Measurements from ENCODE around the gene KRTAP4-5.
A peak's percentile ranks its signal among the peaks of the same experiment; 100 is the strongest.
"Not testable (repeated sequence)": the region's sequence is repeated elsewhere in the genome, so short reads cannot be mapped to it uniquely, and the experiment has no call there.

KRTAP4-5 gene

DNA sequence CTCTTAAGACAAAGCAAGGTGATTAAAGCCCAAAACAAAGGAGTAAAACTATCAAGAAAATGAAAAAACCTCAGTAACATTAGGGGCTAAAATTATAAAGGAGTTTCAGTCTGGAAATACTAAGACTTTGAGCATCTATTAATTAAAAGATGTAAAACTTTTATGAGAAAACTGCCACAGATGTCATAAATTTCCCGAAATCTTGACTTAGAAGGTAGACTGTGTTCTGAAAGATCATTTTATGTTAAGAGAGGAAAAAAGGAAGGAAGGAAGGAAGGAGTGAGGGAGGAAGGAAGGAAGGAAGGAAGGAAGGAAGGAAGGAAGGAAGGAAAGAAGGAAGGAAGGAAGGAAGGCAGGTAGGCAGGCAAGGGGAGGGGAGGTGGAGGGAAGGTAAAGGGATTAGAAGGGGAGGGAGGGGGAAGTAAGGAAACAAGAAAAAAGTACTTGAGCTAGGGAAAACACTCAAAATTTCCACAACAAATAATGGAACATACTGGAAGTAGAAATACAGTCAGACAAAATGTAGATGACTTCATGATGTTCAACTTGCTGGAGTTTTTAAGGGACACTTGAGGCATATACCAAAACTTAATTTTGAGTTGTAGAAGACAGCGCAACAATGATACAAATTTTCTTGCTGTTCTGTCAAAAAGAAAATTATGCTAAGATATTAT is 2.0 kb downstream of the KRTAP4-5 start:
- DNase-seq (ENCODE audit: low read depth), result no peak

DNA sequence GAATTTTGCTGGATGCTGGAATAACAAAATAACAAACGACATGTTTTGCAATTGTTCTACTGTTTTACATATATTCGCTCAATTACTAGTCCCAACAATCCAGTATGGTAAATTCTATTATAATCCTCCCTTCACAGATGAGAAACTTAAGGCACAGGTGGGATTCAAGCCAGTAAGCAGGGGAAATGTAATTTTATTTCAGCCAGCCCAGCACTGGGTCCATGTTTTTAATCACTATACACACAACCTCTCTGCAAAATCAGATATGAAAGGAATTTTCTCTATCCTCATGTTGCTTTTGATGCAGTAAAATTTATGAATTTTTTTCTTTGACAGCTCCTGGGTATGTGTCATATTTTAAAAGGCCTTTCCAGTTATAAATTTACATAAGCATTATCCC is 4.4 kb downstream of the KRTAP4-5 start:
- DNase-seq (ENCODE audit: low read depth), result no peak

DNA sequence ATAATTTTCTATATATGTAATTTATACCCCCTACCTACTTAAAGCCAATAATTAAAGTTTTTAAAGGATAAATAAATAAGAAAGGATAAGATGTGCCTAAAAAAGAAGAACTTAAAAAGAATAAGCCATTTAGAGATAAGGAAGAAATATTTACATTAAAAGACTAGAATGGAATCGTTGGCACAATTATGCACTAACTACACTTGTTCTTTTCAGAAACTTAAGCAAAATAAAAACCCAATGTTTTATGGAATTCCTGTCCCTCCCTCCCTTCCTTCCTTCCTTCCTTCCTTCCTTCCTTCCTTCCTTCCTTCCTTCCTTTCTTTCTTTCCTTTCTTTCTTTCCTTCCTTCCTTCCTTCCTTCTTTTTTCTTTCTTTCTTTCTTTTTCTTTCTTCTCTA is 4.8 kb downstream of the KRTAP4-5 start:
- DNase-seq (ENCODE audit: low read depth), result no peak

DNA sequence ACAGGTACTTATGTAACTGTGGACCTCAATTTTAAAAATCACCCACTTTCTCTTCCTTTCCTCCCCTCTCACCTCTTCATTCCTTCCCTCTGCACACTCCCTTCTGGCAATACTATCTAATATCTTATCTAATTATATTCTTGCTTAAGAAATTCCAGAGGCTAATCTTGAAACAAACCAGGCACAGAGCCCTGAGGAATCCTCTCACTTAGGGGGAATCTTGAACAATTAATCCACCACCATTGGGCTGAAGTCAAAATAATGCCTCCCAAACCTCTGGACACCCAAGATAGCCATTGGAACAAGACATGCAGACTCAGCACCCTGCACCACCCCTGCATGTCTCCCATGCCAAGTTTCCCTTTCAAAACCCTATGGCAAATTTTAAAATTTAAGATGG is 8.3 kb downstream of the KRTAP4-5 start:
- no peak for DNase-seq (ENCODE audit: low read depth)

DNA sequence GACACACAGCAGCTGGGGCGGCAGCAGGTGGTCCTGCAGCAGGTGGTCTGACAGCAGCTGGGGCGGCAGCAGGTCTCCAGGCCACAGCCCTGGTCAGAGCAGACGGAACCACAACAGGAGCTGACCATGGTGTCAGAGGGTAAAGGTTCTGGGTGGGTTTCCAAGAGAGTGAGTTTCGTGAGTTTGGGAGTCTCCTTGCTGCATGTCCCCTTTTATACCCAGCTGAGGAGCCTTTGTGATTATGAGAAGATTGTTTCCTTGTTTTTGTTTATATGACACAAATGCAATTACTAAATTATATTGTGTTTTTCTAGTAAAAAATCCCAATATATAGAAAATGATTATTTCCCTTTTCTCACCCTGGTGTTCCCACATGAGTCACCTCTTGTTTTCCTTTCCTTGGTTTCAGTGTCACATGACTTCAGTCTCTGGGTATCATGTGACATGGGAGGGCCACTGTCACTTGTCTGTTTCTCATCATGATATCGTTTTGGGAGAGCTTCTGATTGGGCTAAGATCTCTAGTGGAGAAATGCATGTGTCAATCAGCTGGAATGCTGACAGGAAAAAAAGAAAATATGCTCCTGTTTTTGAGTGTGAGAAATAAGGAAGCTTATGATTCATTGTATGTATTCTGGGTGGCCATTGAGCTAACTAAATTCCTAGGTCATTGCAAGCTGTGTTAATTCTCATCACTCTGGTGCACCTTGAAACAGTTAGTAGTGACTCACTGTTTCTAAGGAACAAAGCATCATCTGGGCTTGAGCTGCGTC is 9.1 kb downstream of the KRTAP4-5 start, which contains the start of gene KRTAP4-6:
TSS of gene KRTAP4-6 (minus strand) at position 185 of the 772 bp plus-strand sequence. CDS start at position 128, 57 bp downstream.
- DNase-seq (ENCODE audit: low read depth), result peak; percentile 49

DNA sequence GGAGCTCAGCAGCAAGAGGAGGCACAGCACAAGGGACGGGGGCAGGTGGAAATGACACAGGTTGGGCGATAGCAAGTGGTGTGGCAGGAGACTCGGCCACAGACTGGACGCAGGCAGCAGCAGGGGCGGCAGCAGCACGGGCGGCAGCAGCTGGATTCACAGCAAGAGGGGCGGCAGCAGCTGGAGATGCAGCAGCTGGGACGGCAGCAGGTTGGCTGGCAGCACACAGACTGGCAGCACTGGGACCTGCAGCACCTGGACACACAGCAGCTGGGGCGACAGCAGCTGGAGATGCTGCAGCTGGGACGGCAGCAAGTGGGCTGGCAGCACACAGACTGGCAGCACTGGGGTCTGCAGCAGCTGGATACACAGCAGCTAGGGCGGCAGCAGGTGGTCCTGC is 9.8 kb downstream of the KRTAP4-5 start:
- DNase-seq (ENCODE audit: low read depth), result not testable (repeated sequence)

DNA sequence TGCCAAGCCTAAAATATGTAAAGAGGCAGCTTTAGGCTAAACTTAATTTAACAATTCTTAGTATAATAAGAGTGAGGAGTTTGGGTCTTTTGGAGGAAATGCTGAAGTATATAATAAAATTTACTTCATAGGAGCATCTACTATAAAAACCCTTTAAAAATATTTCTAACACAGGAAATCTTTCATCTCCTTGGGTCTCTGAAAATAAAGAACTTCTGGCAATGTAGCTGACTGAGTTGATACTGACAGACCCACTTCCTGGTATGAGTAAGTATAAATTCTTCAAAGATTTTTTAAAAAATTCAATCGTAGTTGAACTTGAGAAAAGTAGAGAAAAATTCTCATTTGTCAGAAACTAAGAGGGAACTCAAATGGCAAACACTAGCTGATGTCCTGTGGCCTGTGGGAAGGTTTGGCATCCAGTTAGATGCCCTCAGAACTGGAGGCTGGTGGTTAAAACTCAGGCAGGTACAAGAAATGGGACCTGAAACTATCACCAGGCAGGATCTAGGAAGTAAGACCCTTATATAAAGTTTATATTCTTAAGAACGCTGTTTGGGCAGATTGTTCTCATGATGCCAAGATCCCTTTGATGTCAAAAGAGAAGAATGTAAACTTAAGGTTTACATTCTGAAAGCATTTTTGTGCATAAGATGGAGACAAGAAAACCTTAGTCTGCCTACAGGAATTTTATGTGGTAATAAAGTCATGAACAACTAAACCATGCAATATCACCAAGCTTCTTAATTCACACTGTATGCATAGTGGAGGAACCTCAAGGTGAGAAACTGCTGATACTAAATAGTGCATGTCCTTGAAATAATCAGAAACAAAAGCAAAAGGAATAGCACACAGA is 15.5 kb downstream of the KRTAP4-5 start:
- no peak for DNase-seq (ENCODE audit: low read depth)

DNA sequence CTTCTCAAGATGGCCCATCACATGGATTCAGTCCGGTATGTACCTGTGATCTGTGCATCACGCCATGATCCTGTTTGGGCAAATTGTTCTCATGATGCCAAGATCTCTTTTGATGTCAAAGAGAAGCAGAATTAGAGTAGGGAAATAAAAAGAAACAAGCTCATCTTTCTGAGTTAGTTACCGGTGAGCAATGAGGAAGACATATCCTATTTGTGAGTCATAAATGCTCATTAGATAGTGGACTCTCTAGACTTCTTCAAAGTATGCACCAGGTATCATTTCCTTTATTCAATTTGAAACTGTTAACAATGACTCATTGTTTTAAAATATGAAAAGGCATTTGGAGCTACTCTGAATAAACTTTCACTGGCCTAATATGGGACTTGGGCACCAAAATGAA is 17.6 kb downstream of the KRTAP4-5 start:
- no peak for DNase-seq (ENCODE audit: low read depth)

DNA sequence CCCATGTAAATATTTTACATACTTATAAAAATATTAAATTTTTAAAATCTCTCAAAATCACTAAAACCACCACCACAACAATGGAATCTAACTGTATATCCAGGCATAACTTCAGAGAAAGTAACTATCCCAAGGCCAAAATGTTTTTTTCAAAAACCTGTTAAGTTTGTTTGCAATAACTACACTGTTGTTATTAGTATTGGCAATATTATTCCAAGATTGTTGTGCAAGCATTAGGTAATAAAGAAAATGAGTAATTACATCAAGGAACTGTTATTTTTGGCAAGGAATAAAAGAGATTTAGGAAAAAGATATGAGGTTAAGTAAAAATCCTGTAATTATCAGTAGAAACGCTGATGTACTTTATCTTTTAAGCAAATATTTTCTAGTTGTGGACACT is 22.3 kb downstream of the KRTAP4-5 start:
- no peak for DNase-seq (ENCODE audit: low read depth)

DNA sequence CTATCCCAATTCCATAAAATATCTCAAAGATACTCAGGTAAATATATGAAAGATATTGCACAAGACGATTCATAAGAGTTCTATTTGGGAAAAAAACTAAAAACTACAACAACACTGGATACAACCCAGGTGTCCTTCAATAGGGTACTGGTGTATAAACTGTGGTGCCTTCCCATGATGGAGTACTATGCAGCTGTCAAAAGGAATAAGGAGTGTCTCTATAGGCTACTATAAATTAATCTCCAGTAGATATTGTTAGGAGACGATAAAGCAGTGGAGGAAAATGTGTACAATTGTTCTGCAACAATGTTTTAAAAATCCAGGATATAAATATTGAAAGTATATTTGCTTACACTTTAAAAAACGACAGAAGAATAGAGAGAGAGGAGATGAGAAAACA is 23.2 kb downstream of the KRTAP4-5 start:
- no peak for DNase-seq (ENCODE audit: low read depth)

DNA sequence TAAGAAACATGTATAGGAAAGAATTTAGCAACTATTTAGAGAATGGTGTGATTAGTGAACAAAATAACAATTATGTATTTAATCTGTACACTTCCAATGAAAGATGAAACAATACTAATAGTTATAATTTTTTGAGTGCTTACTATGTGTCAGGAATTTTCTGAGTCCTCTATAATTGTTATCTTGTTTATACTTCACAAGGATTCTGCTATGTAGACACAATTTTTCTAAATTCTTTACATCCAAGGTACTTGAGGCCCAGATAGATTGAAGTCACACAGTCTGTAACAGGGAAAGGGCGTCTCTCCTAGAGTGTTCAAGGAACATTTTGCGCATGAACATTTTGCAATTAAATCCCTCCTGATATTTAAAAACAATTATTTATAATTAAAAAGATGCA is 24.6 kb downstream of the KRTAP4-5 start:
- DNase-seq (ENCODE audit: low read depth), result no peak

DNA sequence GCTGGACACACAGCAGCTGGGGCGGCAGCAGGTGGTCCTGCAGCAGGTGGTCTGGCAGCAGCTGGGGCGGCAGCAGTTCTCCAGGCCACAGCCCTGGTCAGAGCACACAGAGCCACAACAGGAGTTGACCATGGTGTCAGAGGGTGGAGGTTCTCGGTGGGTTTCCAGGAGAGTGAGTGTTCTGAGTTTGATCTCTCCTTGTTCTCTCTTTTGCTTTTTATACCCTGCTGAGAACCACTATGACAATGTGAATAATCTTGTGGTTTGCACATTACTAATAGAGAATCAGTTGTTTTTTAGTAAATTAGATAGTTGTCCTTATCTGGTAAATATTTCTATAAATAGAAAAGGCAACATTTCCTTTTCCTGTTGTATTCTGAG is 25.6 kb downstream of the KRTAP4-5 start, which contains the start of gene KRTAP4-12:
TSS of gene KRTAP4-12 (minus strand) at position 192 of the 381 bp plus-strand sequence. CDS start at position 132, 60 bp downstream.
- DNase-seq (ENCODE audit: low read depth), result not testable (repeated sequence)

DNA sequence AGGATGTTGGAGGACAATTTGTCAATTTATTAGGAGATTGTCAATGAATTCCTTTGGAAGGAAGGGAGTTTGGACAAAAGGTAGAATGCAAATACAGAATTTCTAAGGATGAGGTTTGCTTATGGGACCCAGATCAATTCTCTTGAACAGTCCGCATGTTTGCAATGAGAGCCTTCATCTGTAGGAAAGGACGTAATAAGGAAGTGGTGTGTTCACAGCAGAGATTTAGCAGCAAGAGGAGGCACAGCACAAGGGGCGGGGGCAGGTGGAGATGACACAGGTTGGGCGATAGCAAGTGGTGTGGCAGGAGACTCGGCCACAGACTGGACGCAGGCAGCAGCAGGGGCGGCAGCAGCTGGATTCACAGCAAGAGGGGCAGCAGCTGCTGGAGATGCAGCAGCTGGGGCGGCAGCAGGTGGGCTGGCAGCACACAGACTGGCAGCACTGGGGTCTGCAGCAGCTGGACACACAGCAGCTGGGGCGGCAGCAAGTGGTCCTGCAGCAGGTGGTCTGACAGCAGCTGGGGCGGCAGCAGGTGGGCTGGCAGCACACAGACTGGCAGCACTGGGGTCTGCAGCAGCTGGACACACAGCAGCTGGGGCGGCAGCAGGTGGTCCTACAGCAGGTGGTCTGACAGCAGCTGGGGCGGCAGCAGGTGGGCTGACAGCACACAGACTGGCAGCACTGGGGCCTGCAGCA is 26.2 kb downstream of the KRTAP4-5 start:
- DNase-seq (ENCODE audit: low read depth), result not testable (repeated sequence)

DNA sequence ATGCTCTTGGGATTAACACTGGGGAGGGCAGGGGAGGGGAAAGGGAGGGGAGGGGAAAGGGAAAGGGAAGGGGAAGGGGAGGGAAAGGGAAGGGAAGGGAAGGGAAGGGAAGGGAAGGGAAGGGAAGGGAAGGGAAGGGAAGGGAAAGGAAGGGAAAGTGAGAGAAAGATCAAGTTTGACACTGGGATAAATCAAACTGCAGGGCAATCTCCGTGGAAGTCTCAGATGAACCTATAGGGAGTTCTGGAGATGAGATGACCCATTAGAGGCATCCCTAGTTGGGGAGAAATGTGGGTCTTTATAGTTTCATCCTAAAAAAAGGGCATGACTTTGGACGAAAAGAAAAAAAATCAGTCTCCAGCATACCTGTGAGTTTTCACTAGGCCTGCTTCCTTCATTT is 27.9 kb downstream of the KRTAP4-5 start:
- DNase-seq (ENCODE audit: low read depth), result no peak

DNA sequence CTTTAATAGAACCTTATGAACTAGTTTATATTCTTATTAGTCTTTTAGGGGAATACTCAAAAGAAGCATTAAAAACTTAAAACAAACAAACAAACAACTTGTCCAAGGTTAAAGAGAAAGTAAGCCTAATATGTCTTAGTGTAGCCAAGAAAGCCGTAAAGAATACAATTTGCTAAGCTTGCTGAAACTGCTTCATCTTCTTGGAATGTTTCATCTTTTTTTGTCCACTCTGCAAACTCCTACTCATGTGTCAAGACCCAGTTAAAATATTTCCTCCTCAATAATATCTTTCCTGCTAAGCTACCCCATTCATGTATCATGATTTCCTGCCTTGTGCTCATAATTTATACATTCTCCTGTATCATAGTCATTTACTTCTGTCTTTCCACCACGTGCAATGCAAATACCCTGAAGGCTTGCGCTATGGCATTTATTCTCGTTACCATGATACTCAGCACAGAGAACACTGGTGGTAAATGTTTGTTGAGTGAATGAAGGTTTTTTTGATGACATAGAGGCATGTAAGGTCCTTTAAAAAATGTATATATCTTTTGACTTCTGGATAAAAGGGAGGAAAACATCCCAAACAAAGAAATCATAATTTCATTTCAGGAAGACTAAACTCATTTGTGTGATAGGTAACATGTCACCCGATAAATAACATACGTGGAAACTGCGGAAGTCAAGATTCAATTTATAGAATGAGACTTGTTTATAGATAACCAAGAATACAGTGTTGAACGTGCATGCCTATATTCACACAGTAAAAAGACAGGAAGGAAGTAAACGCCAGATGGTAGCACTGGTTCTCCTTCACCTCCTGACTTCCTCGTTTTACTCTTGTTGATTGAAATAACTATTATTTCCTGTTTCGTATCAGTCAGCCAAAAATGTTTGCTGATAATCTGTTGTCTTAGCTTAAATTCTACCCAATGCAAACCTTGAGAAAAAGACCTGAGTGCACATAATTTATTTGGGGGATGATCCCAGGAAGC is 29.6 kb downstream of the KRTAP4-5 start:
- DNase-seq (ENCODE audit: low read depth), result not testable (repeated sequence)

DNA sequence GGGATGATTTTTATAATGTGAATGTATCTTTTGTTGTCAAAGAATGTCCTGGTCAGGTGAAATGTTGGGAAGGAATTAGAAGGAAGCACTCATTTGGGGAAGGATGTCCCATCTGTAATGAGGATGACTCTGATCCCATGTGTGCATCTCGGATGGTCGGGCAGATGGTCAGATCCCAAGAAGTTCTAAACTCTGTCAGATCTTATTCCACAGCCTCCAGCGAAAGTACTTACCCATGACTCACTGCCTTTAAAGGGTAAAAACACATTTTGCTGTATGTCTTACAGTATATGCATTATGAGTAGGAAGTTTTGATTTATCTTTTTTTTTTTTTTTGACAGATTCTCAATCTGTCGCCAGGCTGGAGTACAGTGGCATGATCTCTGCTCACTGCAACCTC is 30.9 kb downstream of the KRTAP4-5 start:
- no peak for DNase-seq (ENCODE audit: low read depth)

DNA sequence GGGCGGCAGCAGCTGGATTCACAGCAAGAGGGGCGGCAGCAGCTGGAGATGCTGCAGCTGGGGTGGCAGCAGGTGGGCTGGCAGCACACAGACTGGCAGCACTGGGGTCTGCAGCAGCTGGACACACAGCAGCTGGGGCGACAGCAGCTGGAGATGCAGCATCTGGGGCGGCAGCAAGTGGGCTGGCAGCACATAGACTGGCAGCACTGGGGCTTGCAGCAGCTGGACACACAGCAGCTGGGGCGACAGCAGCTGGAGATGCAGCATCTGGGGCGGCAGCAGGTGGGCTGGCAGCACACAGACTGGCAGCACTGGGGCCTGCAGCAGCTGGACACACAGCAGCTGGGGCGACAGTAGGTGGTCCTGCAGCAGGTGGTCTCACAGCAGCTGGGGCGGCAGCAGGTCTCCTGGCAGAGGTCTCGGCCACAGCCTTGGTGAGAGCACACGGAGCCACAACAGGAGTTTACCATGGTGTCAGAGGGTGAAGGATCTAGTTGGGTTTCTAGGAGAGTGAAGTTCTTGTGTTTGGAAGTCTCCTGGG is 31.7 kb downstream of the KRTAP4-5 start, which contains the start of gene KRTAP4-11:
TSS of gene KRTAP4-11 (minus strand) at position 528 of the 541 bp plus-strand sequence. CDS start at position 470, 58 bp downstream.
- not testable (repeated sequence) for DNase-seq (ENCODE audit: low read depth)

DNA sequence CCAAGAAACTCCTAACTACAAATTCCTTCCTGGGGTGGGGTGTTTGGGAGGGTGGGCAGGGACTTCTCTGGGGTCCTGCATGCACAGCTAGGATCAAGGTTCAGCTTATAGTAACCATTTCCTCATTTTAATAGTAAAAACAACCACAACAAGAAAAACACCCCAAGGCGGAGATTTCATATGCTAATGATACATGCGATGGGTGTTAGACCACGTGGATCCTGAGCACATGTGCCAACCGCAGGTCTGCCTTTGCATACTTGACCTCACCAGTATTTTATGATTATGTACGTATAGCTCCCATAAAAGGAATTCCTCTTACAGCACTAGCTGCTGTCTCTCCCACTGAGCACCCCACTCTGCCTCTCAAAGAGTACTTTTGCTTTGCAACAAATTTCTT is 33.3 kb downstream of the KRTAP4-5 start:
- DNase-seq (ENCODE audit: low read depth), result no peak

DNA sequence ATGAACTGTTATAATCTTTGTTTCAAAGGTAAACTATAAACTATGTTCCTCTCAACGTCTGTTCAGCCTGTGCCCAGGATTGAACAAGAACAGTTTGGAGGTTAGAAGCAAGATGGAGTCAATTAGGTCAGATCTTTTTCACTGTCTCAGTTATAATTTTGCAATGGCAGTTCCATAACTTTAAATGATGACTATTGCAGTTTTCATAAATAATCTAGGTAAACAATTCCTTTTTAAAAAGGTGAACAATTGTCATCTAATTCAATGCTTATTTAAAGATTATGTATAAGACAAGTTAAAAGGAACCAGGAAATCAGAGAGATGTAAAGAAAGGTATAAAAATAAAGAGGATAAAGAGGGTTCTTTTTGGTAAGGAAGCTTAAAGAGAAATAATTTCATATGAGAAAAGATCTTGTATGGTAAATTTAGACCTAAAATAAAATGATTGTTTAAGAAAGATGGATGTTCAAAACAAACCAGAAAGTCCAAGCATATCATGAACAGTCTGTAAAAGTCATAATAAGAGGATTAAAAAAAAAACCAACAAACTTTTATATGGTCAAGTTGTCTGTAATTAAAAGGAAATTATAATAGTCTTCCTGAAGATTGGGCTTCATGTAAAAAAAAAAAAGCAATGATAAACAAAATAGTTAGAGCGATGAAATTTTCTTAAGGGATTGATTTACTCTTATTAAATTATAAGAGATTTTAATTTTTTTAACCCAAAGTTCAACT is 38.3 kb downstream of the KRTAP4-5 start:
- no peak for DNase-seq (ENCODE audit: low read depth)

Measured in stromal cell of bone marrow (primary cell).